ENCODE data around the gene FGB. TPM values are rescaled to one million over a fixed set of nuclear protein-coding genes. Genes with fewer than 3 reads are reported as not detected.

Gene FGB
- total and polyA plus RNA-seq, 9 donors, result 0.20 to 5.0 (median 1.7) TPM; not detected in 5

DNA sequence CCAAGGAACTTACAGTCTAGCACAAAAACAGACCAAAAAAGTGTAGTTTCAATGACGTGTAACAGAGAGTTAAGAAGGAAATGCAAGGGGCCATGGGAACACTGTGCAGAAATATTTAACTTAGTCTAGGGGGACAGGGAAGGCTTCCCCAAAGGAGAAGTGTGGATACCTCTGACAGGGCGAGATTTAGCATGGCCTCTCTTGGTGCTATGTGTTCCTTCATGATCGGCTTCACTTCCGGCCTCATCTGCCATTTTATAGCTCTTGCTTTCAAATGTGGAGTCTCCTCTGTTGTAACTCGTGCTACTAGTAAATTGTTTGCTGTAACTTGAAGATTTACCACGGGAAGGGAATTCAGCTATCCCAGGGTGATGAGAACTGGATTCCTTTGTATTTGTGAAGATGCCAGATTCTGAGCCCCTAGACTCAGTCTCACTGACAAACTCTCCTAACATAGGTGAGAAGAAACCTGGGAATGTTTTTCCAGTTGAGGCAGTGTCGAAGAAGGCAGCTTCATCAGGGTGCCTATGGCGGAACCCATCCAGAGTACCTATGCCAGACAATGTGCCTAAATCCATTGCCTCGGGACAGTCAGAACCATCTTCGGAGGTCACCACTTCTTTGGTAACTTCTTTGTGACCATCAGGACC, 22.7 kb downstream of the FGB start:
- H3K9me3 ChIP-seq, result no peaks in the 10 kb centered on the region
- no peak overlapping the region for H3K4me3 ChIP-seq
- H3K36me3 ChIP-seq, result no peaks in the 10 kb centered on the region
- no peak overlapping the region for H3K27ac ChIP-seq
- intact Hi-C loops (cut with DNase I), result no loop called here
- no peaks in the 10 kb centered on the region for H3K27me3 ChIP-seq
- no peak for TF ChIP-seq POLR2A (IDR thresholded peaks at IDR 0.05)
- no peak for TF ChIP-seq EP300 (IDR thresholded peaks at IDR 0.05)
- TF ChIP-seq, protein P1, sequence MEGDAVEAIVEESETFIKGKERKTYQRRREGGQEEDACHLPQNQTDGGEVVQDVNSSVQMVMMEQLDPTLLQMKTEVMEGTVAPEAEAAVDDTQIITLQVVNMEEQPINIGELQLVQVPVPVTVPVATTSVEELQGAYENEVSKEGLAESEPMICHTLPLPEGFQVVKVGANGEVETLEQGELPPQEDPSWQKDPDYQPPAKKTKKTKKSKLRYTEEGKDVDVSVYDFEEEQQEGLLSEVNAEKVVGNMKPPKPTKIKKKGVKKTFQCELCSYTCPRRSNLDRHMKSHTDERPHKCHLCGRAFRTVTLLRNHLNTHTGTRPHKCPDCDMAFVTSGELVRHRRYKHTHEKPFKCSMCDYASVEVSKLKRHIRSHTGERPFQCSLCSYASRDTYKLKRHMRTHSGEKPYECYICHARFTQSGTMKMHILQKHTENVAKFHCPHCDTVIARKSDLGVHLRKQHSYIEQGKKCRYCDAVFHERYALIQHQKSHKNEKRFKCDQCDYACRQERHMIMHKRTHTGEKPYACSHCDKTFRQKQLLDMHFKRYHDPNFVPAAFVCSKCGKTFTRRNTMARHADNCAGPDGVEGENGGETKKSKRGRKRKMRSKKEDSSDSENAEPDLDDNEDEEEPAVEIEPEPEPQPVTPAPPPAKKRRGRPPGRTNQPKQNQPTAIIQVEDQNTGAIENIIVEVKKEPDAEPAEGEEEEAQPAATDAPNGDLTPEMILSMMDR (IDR thresholded peaks at IDR 0.05), result no peak
- no peaks in the 10 kb centered on the region for H3K4me1 ChIP-seq (ENCODE audit: insufficient read depth)
- no peak for DNase-seq
- 86 to 90% (median 86%) methylated on average over 10 of the region's 10 CpGs for whole genome bisulfite sequencing, 3 donors

DNA sequence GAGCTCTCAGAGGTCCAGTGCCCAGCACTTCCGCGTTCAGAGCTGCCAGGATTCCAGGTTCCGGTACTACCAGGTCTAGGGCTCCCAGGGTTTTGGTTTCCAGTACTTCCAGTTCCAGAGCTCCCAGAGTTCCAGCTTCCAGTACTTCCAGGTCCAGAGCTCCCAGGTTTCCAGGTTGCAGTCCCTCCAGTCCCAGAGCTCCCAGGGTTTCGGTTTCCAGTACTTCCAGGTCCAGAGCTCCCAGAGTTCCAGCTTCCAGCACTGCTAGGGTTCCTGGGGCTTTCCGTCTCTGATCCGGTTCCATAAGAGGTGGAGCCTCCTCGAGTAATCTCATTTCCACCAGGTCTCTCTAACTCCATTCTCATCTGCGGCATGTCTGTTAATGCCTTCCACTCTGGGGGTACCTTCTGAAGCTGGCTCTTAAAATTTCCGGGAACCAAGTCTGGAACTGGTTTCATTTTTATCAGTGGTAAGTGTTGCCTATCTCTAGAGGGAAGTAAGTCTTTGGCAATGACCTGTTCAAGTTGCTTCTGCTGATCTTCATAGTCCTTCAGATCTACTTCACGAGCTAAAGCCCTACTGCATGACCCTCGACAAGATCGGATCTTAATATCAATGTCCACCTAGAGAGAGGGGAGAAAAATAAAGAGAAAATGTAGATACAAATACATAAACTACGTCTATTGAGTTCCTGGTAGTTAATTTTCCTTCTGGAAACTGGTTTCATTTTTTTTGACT, 23.7 kb downstream of the FGB start:
- Histone ChIP-seq H3K4me3 (no peak overlapping the region), H3K4me1 (ENCODE audit: insufficient read depth) (no peaks in the 10 kb centered on the region), H3K27ac (no peak overlapping the region), H3K27me3 (no peaks in the 10 kb centered on the region), H3K36me3 (no peaks in the 10 kb centered on the region), H3K9me3 (no peaks in the 10 kb centered on the region)
- intact Hi-C loops (cut with DNase I), result no loop called here
- WGBS, 3 donors, result 86 to 88% (median 87%) methylated on average over 13 of the region's 13 CpGs
- TF ChIP-seq EP300 (IDR thresholded peaks at IDR 0.05) (no peak), POLR2A (IDR thresholded peaks at IDR 0.05) (no peak)
- TF ChIP-seq, protein P1 (IDR thresholded peaks at IDR 0.05), result no peak
- DNase-seq, result no peak

- Histone ChIP-seq H3K36me3 (no peaks in the 10 kb centered on the region), H3K27ac (no peak overlapping the region), H3K4me1 (ENCODE audit: insufficient read depth) (no peaks in the 10 kb centered on the region), H3K27me3 (no peaks in the 10 kb centered on the region), H3K9me3 (no peaks in the 10 kb centered on the region), H3K4me3 (no peak overlapping the region)
- 63 to 80% (median 79%) methylated on average over 2 of the region's 2 CpGs for WGBS, 3 donors
- intact Hi-C loops (cut with DNase I), result no loop called here
- TF ChIP-seq EP300 (IDR thresholded peaks at IDR 0.05) (no peak), POLR2A (IDR thresholded peaks at IDR 0.05) (no peak)
- TF ChIP-seq, protein P1 (IDR thresholded peaks at IDR 0.05), result no peak
- DNase-seq, result no peak
These were observed 25.4 kb downstream of the FGB start for GRCh38 chr4:154588198-154588597.

DNA sequence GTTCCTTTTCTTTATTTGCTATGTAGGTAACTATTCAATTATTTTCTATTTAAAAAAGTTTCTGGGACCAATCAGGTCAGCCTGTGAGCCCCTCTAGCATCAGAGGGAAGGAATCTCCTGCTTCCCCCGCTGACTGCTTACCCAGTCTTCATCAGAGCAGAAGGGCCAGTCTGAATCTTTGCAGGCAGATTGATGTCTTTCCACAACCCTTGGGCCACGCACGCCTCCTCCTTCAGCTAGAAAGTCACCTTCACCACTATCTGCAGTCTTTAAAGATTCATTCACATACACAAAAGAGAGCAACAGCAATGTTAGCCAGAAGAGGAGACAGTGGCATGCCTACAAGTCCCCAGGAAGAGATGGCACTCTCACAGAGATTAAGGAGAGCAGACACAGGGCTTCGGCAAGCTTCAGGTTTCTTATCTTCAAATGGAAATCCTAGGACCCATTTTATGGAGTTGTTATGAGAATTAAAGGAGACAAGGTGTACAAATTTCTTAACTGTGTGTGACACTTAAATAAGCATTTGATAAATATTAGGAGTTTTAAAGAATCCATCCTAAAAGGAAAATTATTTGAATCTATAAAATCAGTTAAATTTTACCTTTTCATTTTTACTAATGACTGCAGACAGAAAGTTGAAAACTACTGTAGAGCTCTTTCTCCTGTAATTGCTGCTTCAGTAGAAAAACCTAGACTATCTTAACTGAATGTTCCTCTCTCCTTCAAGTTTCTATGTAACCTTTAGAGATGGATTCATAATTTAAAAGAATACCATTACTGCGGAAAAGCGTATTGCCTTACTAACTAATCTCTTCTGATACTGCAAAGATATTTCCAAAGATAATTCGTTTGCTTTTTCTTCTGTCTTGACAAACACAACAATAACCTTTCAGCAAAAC, 26.7 kb downstream of the FGB start:
- DNase-seq, result no peak
- H3K27me3 ChIP-seq, result no peaks in the 10 kb centered on the region
- H3K9me3 ChIP-seq, result no peaks in the 10 kb centered on the region
- intact Hi-C loops (cut with DNase I), result no loop called here
- H3K36me3 ChIP-seq, result no peaks in the 10 kb centered on the region
- H3K4me3 ChIP-seq, result no peak overlapping the region
- H3K4me1 ChIP-seq (ENCODE audit: insufficient read depth), result no peaks in the 10 kb centered on the region
- TF ChIP-seq POLR2A (IDR thresholded peaks at IDR 0.05), result no peak
- no peak for TF ChIP-seq EP300 (IDR thresholded peaks at IDR 0.05)
- TF ChIP-seq, protein P1 (IDR thresholded peaks at IDR 0.05), result no peak
- WGBS, 3 donors, result 48 to 63% (median 51%) methylated on average over 7 of the region's 7 CpGs
- no peak overlapping the region for H3K27ac ChIP-seq
